ENCODE measurements around the gene YWHAE.

Gene YWHAE

DNA sequence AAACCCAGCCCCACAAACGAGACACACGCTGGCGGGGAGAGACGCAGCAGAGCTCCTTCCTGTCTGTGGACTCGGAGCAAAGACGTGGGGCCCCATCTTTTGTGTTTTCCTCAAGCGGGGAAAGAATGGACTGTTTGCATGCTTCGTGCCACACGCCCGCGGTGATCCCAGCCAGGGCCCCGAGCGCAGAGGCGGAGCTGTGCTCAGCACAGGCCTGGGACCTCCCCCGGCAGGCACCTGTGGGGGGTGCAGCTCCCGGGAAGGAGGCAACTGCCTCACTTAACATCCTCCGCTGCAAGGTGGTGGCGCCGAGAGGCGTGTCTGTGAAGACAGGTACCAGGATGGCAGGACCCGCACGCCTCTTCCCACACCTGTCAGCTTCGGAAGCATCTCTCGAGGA is 101.4 kb downstream of the YWHAE start:
- H3K36me3 ChIP-seq (ENCODE audit: insufficient read depth, low read length) = no peaks in the 10 kb centered on the region
- H3F3A ChIP-seq (ENCODE audit: insufficient read depth, low read length) = no peaks in the 10 kb centered on the region
- H4K20me1 ChIP-seq (ENCODE audit: insufficient read depth, low read length) = no peaks in the 10 kb centered on the region
- TF ChIP-seq, protein P1, sequence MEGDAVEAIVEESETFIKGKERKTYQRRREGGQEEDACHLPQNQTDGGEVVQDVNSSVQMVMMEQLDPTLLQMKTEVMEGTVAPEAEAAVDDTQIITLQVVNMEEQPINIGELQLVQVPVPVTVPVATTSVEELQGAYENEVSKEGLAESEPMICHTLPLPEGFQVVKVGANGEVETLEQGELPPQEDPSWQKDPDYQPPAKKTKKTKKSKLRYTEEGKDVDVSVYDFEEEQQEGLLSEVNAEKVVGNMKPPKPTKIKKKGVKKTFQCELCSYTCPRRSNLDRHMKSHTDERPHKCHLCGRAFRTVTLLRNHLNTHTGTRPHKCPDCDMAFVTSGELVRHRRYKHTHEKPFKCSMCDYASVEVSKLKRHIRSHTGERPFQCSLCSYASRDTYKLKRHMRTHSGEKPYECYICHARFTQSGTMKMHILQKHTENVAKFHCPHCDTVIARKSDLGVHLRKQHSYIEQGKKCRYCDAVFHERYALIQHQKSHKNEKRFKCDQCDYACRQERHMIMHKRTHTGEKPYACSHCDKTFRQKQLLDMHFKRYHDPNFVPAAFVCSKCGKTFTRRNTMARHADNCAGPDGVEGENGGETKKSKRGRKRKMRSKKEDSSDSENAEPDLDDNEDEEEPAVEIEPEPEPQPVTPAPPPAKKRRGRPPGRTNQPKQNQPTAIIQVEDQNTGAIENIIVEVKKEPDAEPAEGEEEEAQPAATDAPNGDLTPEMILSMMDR (IDR thresholded peaks at IDR 0.05; ENCODE audit: low read length) = no peak
- TF ChIP-seq EZH2 (IDR thresholded peaks at IDR 0.05; ENCODE audit: borderline replicate concordance, low read length) = no peak
- no peaks in the 10 kb centered on the region for H3K79me2 ChIP-seq (ENCODE audit: insufficient read depth, low read length)
- H3K9me2 ChIP-seq (ENCODE audit: low read depth, low read length) = no peaks in the 10 kb centered on the region
- H3K4me2 ChIP-seq (ENCODE audit: low read length) = no peak overlapping the region
- no peaks in the 10 kb centered on the region for H3K4me1 ChIP-seq (ENCODE audit: insufficient read depth, low read length, severe bottlenecking)
- no peak overlapping the region for H3K9ac ChIP-seq (ENCODE audit: low read length)
- no peak overlapping the region for H3K4me3 ChIP-seq (ENCODE audit: low read depth, low read length, poor library complexity, severe bottlenecking)
- no peak overlapping the region for H2AFZ ChIP-seq (ENCODE audit: low read length)
- H3K9me3 ChIP-seq (ENCODE audit: low read length) = no peaks in the 10 kb centered on the region
- no peak overlapping the region for H3K27ac ChIP-seq (ENCODE audit: low read depth, low read length, poor library complexity, severe bottlenecking)
- peaks cover 6% of the 10 kb centered on the region; the same call in 1 of the 2 replicates for H3K27me3 ChIP-seq (ENCODE audit: insufficient read depth, low read length)

Data from OCI-LY1 (cell line).